GM12891 (cell line): Measurements from ENCODE around the gene RRAS.

Experiments
- DNase-seq: peaks from one replicate; pipeline ENCODE4 v3.0.0; 2011; ENCODE audit warnings: low spot score; ENCODE audit not compliant: insufficient read length
- FAIRE-seq: peaks from 2 replicates; lab custom pipeline; 2011; peaks lifted over from hg19 to GRCh38; lab: Jason Lieb, UNC
- PAX5 ChIP-seq: IDR thresholded peaks from 2 replicates; pipeline ENCODE4 v1.6.1; 2011; ENCODE audit warnings: low read length, moderate library complexity, mild to moderate bottlenecking; ENCODE audit not compliant: insufficient read depth, severe bottlenecking
- POLR2A ChIP-seq: IDR thresholded peaks from 2 replicates; pipeline ENCODE4 v1.6.1; 2011; ENCODE audit warnings: low read depth, low read length, control low read depth
- POLR2AphosphoS5 ChIP-seq: IDR thresholded peaks from 2 replicates; pipeline ENCODE4 v1.6.1; 2011; ENCODE audit warnings: low read depth, low read length, control low read depth
- POU2F2 ChIP-seq: IDR thresholded peaks from 2 replicates; pipeline ENCODE4 v1.6.1; 2011; ENCODE audit warnings: low read depth, mild to moderate bottlenecking, control low read depth, low read length, moderate library complexity
- SPI1 ChIP-seq: IDR thresholded peaks from 2 replicates; pipeline ENCODE4 v1.6.1; 2011; ENCODE audit warnings: low read depth, low read length, control low read depth
- TAF1 ChIP-seq: IDR thresholded peaks from 2 replicates; pipeline ENCODE4 v1.6.1; 2011; ENCODE audit warnings: low read depth, low read length, control low read depth

RRAS gene

GRCh38 chr19:49645592-49645991 is 5.6 kb upstream of the RRAS start:
- TF ChIP-seq POLR2A (no peak), TAF1 (no peak), PAX5 (no peak), POU2F2 (no peak), POLR2AphosphoS5 (no peak), SPI1 (no peak)
- no peak for FAIRE-seq
- no peak for DNase-seq

DNA sequence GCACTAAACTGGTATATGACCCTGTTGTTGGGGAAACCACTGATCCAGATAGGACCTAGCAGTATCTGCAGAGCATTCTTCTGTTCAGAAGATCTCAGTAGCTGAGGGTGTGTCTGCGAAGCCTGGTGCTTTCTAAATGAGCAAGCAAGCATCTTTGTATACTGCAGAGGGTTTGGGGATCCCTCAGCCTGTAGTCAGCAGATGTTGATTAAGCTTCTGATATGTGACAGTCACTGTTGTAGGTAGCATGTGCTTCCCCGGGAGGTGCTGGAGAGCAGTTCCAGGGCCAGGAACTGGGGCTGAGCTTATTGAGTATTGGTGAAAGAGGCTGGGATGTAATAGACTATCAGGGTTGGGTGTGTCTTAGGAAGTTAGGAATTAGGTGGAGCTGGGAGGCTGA is 3.5 kb upstream of the RRAS start:
- TF ChIP-seq PAX5 (no peak), POLR2AphosphoS5 (no peak), POU2F2 (no peak), SPI1 (no peak), POLR2A (no peak), TAF1 (no peak)
- FAIRE-seq = peak; percentile 58
- DNase-seq = peak; percentile 58

- TF ChIP-seq PAX5 (no peak), SPI1 (no peak), TAF1 (no peak), POLR2AphosphoS5 (no peak), POLR2A (no peak), POU2F2 (no peak)
- FAIRE-seq (no peak), DNase-seq (no peak)
Observed at GRCh38 chr19:49642492-49643035, 2.6 kb upstream of the RRAS start.

DNA sequence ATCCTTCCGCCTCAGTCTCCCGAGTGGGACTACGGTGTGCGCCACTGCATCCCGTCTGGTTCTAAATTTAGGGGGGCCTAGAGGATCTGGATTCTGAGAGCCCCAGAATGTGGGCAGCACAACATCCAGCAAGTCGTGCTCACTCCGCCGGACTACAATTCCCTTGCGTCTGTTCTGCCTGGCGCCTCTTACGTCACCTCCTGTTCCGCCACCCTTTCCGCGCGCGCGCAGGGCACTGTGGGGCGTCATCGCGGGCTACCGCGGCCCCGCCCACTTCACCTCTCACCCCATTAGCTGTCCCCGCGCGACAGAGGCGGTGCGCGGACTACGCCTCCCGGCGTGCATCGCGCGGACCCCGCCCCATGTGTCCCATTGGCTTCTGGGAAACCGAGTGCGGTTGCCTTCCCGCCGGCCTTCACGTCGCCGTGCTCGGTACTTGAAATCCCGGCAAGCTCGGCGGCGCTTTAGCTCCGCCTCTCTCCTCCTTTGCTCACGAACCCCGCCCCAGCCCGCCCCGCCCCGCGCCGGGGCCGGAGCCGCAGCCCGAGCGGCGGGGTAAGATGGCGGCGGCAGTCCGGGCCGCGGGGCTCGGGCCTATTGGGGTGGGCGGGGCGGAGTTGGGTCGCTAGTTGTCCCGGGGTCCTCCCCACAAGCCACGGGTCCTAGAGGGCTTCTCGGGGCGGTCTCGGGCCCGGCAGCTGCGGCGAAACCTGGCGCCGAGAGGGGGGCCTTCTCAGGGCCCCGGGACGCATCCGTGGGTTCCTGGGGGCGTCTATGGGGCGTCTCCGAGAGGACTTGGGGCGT is 1.9 kb upstream of the RRAS start, which contains the start of gene SCAF1:
TSS of gene SCAF1 (plus strand) at position 522 of the 804 bp plus-strand sequence. CDS start 2,818 bp downstream, outside the sequence.
- DNase-seq (peak; percentile 96), FAIRE-seq (peak; percentile 100)
- TF ChIP-seq TAF1 (peak; percentile 52; the same call in 1 of the 2 replicates), SPI1 (no peak), PAX5 (no peak), POU2F2 (peak; percentile 49; the same call in 1 of the 2 replicates), POLR2AphosphoS5 (peak; percentile 66; the same call in 1 of the 2 replicates), POLR2A (peak; percentile 60)

DNA sequence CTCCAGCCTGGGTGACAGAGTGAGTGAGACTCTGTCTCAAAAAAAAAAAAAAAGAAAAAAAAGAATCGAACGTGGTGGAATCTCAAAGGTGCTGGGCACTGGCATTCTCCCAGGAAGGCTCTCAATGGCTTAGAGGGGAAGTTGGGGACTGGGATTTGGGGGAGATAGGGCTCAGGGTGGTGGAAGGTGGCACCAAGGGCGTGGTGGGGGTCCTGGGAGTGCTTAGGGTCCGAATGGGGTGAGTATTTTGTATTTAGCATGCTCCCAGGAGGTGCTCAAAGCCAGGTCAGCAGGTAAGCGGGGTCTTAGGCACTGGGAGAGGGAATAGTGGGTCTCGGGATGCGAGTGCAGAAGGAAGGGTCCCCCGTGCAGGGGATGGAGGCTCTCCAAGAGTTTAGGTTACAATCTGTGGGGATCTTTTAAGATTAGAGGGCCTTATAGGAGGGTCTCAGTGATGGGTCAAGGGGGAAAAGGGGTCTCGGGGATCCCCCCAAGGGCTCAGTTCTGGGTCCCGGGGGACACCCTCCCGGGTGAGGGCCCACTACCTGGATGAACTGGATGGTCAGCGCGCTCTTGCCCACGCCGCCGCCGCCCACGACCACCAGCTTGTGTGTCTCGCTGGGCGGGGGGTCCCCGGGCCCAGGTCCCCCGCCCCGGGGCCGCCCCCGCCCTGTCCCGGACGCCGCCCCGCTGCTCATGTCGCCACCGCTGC is 386 bp downstream of the RRAS start:
- FAIRE-seq = no peak
- DNase-seq = no peak
- no peak for TF ChIP-seq POLR2A
- no peak for TF ChIP-seq PAX5
- no peak for TF ChIP-seq TAF1
- no peak for TF ChIP-seq POLR2AphosphoS5
- TF ChIP-seq SPI1 = no peak
- TF ChIP-seq POU2F2 = no peak

GRCh38 chr19:49637821-49638738 is 1.9 kb downstream of the RRAS start:
- TF ChIP-seq PAX5 (no peak), POU2F2 (no peak), SPI1 (no peak), POLR2AphosphoS5 (no peak), POLR2A (no peak), TAF1 (no peak)
- FAIRE-seq = no peak
- no peak for DNase-seq

GRCh38 chr19:49636233-49636932 is 3.6 kb downstream of the RRAS start:
- DNase-seq (no peak), FAIRE-seq (no peak)
- TF ChIP-seq PAX5 (no peak), POLR2A (no peak), SPI1 (no peak), POU2F2 (no peak), POLR2AphosphoS5 (no peak), TAF1 (no peak)
